Stimulated activated effector memory CD8-positive, alpha-beta T cell treated with anti-CD3 and anti-CD28 coated beads, Interleukin-12 subunit alpha, Interleukin-12 subunit beta, amount 100 ng/mL, for 72 hours (primary cell): ENCODE measurements around the gene RGR.
"Not testable (repeated sequence)": the region's sequence is repeated elsewhere in the genome, so short reads cannot be mapped to it uniquely, and the experiment has no call there.

Experiments used
- ATAC-seq: fragments of 150-1000 bp; cut with Tn5 transposase; 2 replicates; pipeline ENCODE4 v1.10.0; 2021
- DNase-seq, 2 donors: peaks; one replicate each; pipeline ENCODE4 v3.0.0; 2021 to 2022; ENCODE audit warnings: low spot score in 2 of 2
- H3K27ac Mint-ChIP-seq: one replicate; pipeline ENCODE4 v1.8.0; 2022; ENCODE audit warnings: mild to moderate bottlenecking, mixed read lengths
- H3K36me3 Mint-ChIP-seq: one replicate; pipeline ENCODE4 v1.8.0; 2022; ENCODE audit warnings: mild to moderate bottlenecking, mixed read lengths
- H3K4me1 Mint-ChIP-seq: one replicate; pipeline ENCODE4 v1.8.0; 2022; ENCODE audit warnings: mixed read lengths
- H3K4me3 Mint-ChIP-seq: one replicate; pipeline ENCODE4 v1.8.0; 2022; ENCODE audit warnings: mild to moderate bottlenecking, mixed read lengths
- H3K9me3 Mint-ChIP-seq: one replicate; pipeline ENCODE4 v1.8.0; 2022; ENCODE audit warnings: mixed read lengths

The RGR gene

GRCh38 chr10:84262190-84262956 lies 17.5 kb downstream of the RGR start:
- ATAC-seq (no peak), DNase-seq (no peak)
- H3K9me3 Mint-ChIP-seq: no peaks in the 10 kb centered on the region
- H3K27ac Mint-ChIP-seq: no peak overlapping the region
- H3K4me1 Mint-ChIP-seq: peaks cover 13% of the 10 kb centered on the region
- H3K36me3 Mint-ChIP-seq: no peaks in the 10 kb centered on the region
- H3K4me3 Mint-ChIP-seq: no peak overlapping the region

- ATAC-seq (no peak), DNase-seq (no peak)
- Mint-ChIP-seq H3K36me3 (no peaks in the 10 kb centered on the region), H3K4me1 (peaks cover 21% of the 10 kb centered on the region), H3K27ac (no peak overlapping the region), H3K9me3 (no peaks in the 10 kb centered on the region), H3K4me3 (no peak overlapping the region)
Observed at GRCh38 chr10:84263716-84264115, 18.9 kb downstream of the RGR start.

- peak; percentile 54 to 85 for DNase-seq
- no peaks in the 10 kb centered on the region for H3K36me3 Mint-ChIP-seq
- peak; percentile 83 for ATAC-seq
- peaks cover 21% of the 10 kb centered on the region for H3K4me1 Mint-ChIP-seq
- no peak overlapping the region for H3K27ac Mint-ChIP-seq
- no peaks in the 10 kb centered on the region for H3K9me3 Mint-ChIP-seq
- no peak overlapping the region for H3K4me3 Mint-ChIP-seq
Observed at GRCh38 chr10:84264611-84265141, 19.8 kb downstream of the RGR start.

GRCh38 chr10:84265418-84265817 lies 20.6 kb downstream of the RGR start:
- Mint-ChIP-seq H3K4me3 (no peak overlapping the region), H3K36me3 (no peaks in the 10 kb centered on the region), H3K27ac (peak overlapping the region; percentile 58), H3K4me1 (peaks cover 23% of the 10 kb centered on the region), H3K9me3 (no peaks in the 10 kb centered on the region)
- DNase-seq (no peak), ATAC-seq (no peak)

- DNase-seq (peak; percentile 73 to 88), ATAC-seq (peak; percentile 94)
- Mint-ChIP-seq H3K36me3 (no peaks in the 10 kb centered on the region), H3K4me3 (no peak overlapping the region), H3K9me3 (no peaks in the 10 kb centered on the region), H3K27ac (no peak overlapping the region), H3K4me1 (peaks cover 26% of the 10 kb centered on the region)
Observed at GRCh38 chr10:84267503-84268126, 22.8 kb downstream of the RGR start.

- no peak for DNase-seq
- H3K27ac Mint-ChIP-seq: no peak overlapping the region
- no peaks in the 10 kb centered on the region for H3K9me3 Mint-ChIP-seq
- no peak for ATAC-seq
- peaks cover 26% of the 10 kb centered on the region for H3K4me1 Mint-ChIP-seq
- no peak overlapping the region for H3K4me3 Mint-ChIP-seq
- no peaks in the 10 kb centered on the region for H3K36me3 Mint-ChIP-seq
Observed at GRCh38 chr10:84269162-84269561, 24.3 kb downstream of the RGR start.

GRCh38 chr10:84269773-84270172 lies 24.9 kb downstream of the RGR start:
- Mint-ChIP-seq H3K27ac (no peak overlapping the region), H3K4me3 (no peak overlapping the region), H3K9me3 (no peaks in the 10 kb centered on the region), H3K4me1 (peaks cover 20% of the 10 kb centered on the region), H3K36me3 (no peaks in the 10 kb centered on the region)
- ATAC-seq (no peak), DNase-seq (no peak)

- Mint-ChIP-seq H3K36me3 (no peaks in the 10 kb centered on the region), H3K4me1 (peaks cover 18% of the 10 kb centered on the region), H3K9me3 (no peaks in the 10 kb centered on the region), H3K27ac (no peak overlapping the region), H3K4me3 (no peak overlapping the region)
- DNase-seq: no peak
- ATAC-seq: no peak
Observed at GRCh38 chr10:84270708-84271107, 25.9 kb downstream of the RGR start.

- H3K4me3 Mint-ChIP-seq: peak overlapping the region; percentile 33
- not testable (repeated sequence) for H3K36me3 Mint-ChIP-seq, H3K27ac Mint-ChIP-seq, DNase-seq, H3K9me3 Mint-ChIP-seq, ATAC-seq, H3K4me1 Mint-ChIP-seq
Observed at GRCh38 chr10:84279876-84280475, 35.1 kb downstream of the RGR start.

GRCh38 chr10:84286695-84287094 lies 41.8 kb downstream of the RGR start:
- H3K4me1 Mint-ChIP-seq: no peaks in the 10 kb centered on the region

GRCh38 chr10:84288151-84288550 lies 43.3 kb downstream of the RGR start:
- DNase-seq: no peak
- no peaks in the 10 kb centered on the region for H3K9me3 Mint-ChIP-seq
- H3K4me3 Mint-ChIP-seq: no peak overlapping the region
- peaks cover under 1% of the 10 kb centered on the region for H3K4me1 Mint-ChIP-seq
- H3K27ac Mint-ChIP-seq: no peak overlapping the region
- H3K36me3 Mint-ChIP-seq: no peaks in the 10 kb centered on the region
- no peak for ATAC-seq

More at GRCh38 chr10:84286695-84287094, 41.8 kb downstream of the RGR start:
- no peak for DNase-seq
- no peaks in the 10 kb centered on the region for H3K36me3 Mint-ChIP-seq
- H3K27ac Mint-ChIP-seq: no peak overlapping the region
- no peaks in the 10 kb centered on the region for H3K9me3 Mint-ChIP-seq
- ATAC-seq: no peak
- no peak overlapping the region for H3K4me3 Mint-ChIP-seq

GRCh38 chr10:84289521-84290200 lies 44.8 kb downstream of the RGR start:
- Mint-ChIP-seq H3K9me3 (no peaks in the 10 kb centered on the region), H3K27ac (no peak overlapping the region), H3K36me3 (no peaks in the 10 kb centered on the region), H3K4me1 (peaks cover 15% of the 10 kb centered on the region), H3K4me3 (no peak overlapping the region)
- ATAC-seq: no peak
- DNase-seq: no peak

- Mint-ChIP-seq H3K9me3 (no peaks in the 10 kb centered on the region), H3K27ac (no peak overlapping the region), H3K36me3 (no peaks in the 10 kb centered on the region), H3K4me3 (no peak overlapping the region), H3K4me1 (peaks cover 19% of the 10 kb centered on the region)
- no peak for DNase-seq
- ATAC-seq: no peak
Observed at GRCh38 chr10:84290235-84290634, 45.4 kb downstream of the RGR start.

GRCh38 chr10:84291384-84291783 lies 46.5 kb downstream of the RGR start:
- Mint-ChIP-seq H3K4me3 (no peak overlapping the region), H3K36me3 (no peaks in the 10 kb centered on the region)
- DNase-seq: no peak

GRCh38 chr10:84292502-84292901 lies 47.6 kb downstream of the RGR start:
- Mint-ChIP-seq H3K27ac (no peak overlapping the region), H3K36me3 (no peaks in the 10 kb centered on the region), H3K4me1 (peaks cover 19% of the 10 kb centered on the region), H3K4me3 (no peak overlapping the region), H3K9me3 (no peaks in the 10 kb centered on the region)
- DNase-seq (no peak), ATAC-seq (no peak)

More at GRCh38 chr10:84291384-84291783, 46.5 kb downstream of the RGR start:
- H3K27ac Mint-ChIP-seq: no peak overlapping the region
- no peaks in the 10 kb centered on the region for H3K9me3 Mint-ChIP-seq
- ATAC-seq: no peak
- peaks cover 19% of the 10 kb centered on the region for H3K4me1 Mint-ChIP-seq
